Breast epithelium (tissue), 3 donors: ENCODE data around the gene RBM43.

ENCODE experiments used
- POLR2A ChIP-seq: fragments of 450-650 bp; IDR thresholded peaks from one replicate; pipeline ENCODE4 v1.6.1; 2016; ENCODE audit warnings: antibody characterized with exemption, mild to moderate bottlenecking, moderate library complexity
- POLR2AphosphoS5 ChIP-seq, 3 donors: sonication (generic); formaldehyde crosslinking; IDR thresholded peaks; one replicate each; pipeline ENCODE4 v1.6.1; 2017; ENCODE audit warnings: antibody characterized with exemption in 3 of 3
- TF ChIP-seq, protein P1 (sequence below), 3 donors: fragments of 450-650 bp; IDR thresholded peaks; one replicate each; pipeline ENCODE4 v1.5.1; 2016 to 2017; ENCODE audit warnings: antibody characterized with exemption in 3 of 3, mild to moderate bottlenecking in 3 of 3, moderate library complexity in 3 of 3

DNA sequence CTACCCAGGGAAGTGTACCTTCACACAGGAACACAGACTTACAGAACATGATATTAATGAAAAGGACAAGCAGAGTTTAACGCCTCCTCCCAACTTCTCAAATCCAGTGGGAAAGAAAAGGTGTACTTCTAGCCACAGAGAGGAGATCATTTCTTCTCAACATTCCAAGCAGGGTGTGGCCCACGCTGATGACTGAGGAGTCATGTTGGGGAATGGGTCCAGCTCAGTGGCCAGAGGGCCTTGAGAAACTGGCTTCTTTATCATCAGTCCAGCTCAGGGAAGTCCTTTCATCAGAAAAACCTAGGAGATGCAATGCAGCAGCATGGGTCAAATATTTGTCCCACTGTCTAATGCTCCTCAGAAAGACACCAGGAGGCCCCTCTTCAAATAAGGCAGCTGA lies 63.0 kb downstream of the RBM43 start:
- TF ChIP-seq, protein P1, sequence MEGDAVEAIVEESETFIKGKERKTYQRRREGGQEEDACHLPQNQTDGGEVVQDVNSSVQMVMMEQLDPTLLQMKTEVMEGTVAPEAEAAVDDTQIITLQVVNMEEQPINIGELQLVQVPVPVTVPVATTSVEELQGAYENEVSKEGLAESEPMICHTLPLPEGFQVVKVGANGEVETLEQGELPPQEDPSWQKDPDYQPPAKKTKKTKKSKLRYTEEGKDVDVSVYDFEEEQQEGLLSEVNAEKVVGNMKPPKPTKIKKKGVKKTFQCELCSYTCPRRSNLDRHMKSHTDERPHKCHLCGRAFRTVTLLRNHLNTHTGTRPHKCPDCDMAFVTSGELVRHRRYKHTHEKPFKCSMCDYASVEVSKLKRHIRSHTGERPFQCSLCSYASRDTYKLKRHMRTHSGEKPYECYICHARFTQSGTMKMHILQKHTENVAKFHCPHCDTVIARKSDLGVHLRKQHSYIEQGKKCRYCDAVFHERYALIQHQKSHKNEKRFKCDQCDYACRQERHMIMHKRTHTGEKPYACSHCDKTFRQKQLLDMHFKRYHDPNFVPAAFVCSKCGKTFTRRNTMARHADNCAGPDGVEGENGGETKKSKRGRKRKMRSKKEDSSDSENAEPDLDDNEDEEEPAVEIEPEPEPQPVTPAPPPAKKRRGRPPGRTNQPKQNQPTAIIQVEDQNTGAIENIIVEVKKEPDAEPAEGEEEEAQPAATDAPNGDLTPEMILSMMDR (IDR thresholded peaks at IDR 0.05): no peak
- TF ChIP-seq POLR2A (no peak), POLR2AphosphoS5 (IDR thresholded peaks at IDR 0.05) (no peak)
